HepG2 (cell line): ENCODE measurements around the gene PRKCG. TPM values are rescaled to one million over a fixed set of nuclear protein-coding genes. Genes with fewer than 3 reads are reported as not detected.

Experiments used
- ATAC-seq: fragments of 200-7000 bp; cut with Tn5 transposase; 3 replicates; pipeline ENCODE4 v1.9.1; 2020; ENCODE audit warnings: mild to moderate bottlenecking, moderate library complexity
- BruUV-seq: library from RNA; stranded (reverse); fragments of 400-500 nt; replicated peaks from 2 replicates; lab custom pipeline; 2021; lab: Mats Ljungman, UMichigan
- CTCF ChIA-PET: fragments of 300-600 bp; formaldehyde crosslinking; extraction: SDS; loops from one replicate; lab custom pipeline; 2021; ENCODE audit warnings: low total read pairs, inconsistent platforms, low intra/inter-chr PET ratio; lab: Yijun Ruan, JAX
- POLR2A ChIA-PET: fragments of 350-600 bp; sonication (Branson Sonifier 250); formaldehyde crosslinking; loops from one replicate; lab custom pipeline; 2020; ENCODE audit warnings: antibody characterized with exemption, inconsistent platforms; lab: Yijun Ruan, JAX
- DNase-seq: peaks from one replicate; pipeline ENCODE4 v3.0.0-alpha.2; 2015; ENCODE audit warnings: low spot score
- FAIRE-seq: peaks from 3 replicates; lab custom pipeline; 2011; peaks lifted over from hg19 to GRCh38; lab: Jason Lieb, UNC
- H2AFZ ChIP-seq: one replicate; pipeline ENCODE4 v1.6.1; 2011; ENCODE audit warnings: low read length, inconsistent platforms
- H3K27ac ChIP-seq: fragments of 300-600 bp; 3 replicates; pipeline ENCODE4 v1.8.0; 2011; ENCODE audit warnings: mixed run types, mild to moderate bottlenecking, mixed read lengths, low read length, inconsistent platforms; ENCODE audit not compliant: insufficient read depth; ENCODE audit errors: extremely low read length
- H3K27me3 ChIP-seq, 2 experiments: fragments of 200-600 bp in 1 of 2; 2 replicates in 1 of 2; 3 replicates in 1 of 2; pipeline versions ENCODE4 v1.6.0 to v1.8.0; 2011; ENCODE audit warnings: low read length in 2 of 2, mild to moderate bottlenecking in 2 of 2, moderate library complexity in 2 of 2, inconsistent platforms in 1 of 2; ENCODE audit not compliant: insufficient read depth in 2 of 2, control insufficient read depth in 1 of 2
- H3K36me3 ChIP-seq, 2 experiments: fragments of 200-600 bp in 1 of 2; replicated peaks in 1 of 2; 2 replicates in 1 of 2; 3 replicates in 1 of 2; pipeline versions ENCODE4 v1.5.1 to v1.8.0; 2011; ENCODE audit warnings: low read length in 2 of 2, inconsistent platforms in 1 of 2; ENCODE audit not compliant: insufficient read depth in 2 of 2, control insufficient read depth in 1 of 2
- H3K4me1 ChIP-seq: 2 replicates; pipeline ENCODE4 v1.5.1; 2012; ENCODE audit warnings: low read length, inconsistent platforms; ENCODE audit not compliant: insufficient read depth
- H3K4me2 ChIP-seq: 2 replicates; pipeline ENCODE4 v1.6.0; 2011; ENCODE audit warnings: low read depth, low read length, inconsistent platforms
- H3K4me3 ChIP-seq, 3 experiments: fragments of 200-600 bp in 1 of 3; sonication (generic), shearing (Covaris generic) in 1 of 3; replicated peaks in 1 of 3; 2 replicates each; pipeline ENCODE4 v1.5.1; 2011 to 2016; ENCODE audit warnings: low read length in 3 of 3, inconsistent platforms in 2 of 3, low read depth in 2 of 3, mild to moderate bottlenecking in 2 of 3, control low read depth in 1 of 3, mixed read lengths in 1 of 3; ENCODE audit not compliant: insufficient read depth in 1 of 3
- H3K79me2 ChIP-seq: one replicate; pipeline ENCODE4 v1.6.1; 2011; ENCODE audit warnings: low read length, inconsistent platforms; ENCODE audit not compliant: insufficient read depth
- H3K9ac ChIP-seq: 2 replicates; pipeline ENCODE4 v1.6.0; 2011; ENCODE audit warnings: mild to moderate bottlenecking, low read depth, low read length, inconsistent platforms; ENCODE audit not compliant: insufficient read depth
- H3K9me3 ChIP-seq: 2 replicates; pipeline ENCODE4 v1.5.1; 2012; ENCODE audit warnings: mild to moderate bottlenecking, low read length
- H4K20me1 ChIP-seq: 2 replicates; pipeline ENCODE4 v1.6.0; 2011; ENCODE audit warnings: inconsistent platforms, mild to moderate bottlenecking, low read length, moderate library complexity; ENCODE audit not compliant: insufficient read depth
- AGO2 ChIP-seq: fragments of 200-400 bp; formaldehyde crosslinking; optimal IDR thresholded peaks from 2 replicates; pipeline ENCODE3; 2017; ENCODE audit warnings: mild to moderate bottlenecking, low read depth, low read length, moderate library complexity
- HDAC2 ChIP-seq: sonication (generic); formaldehyde crosslinking; IDR thresholded peaks from 2 replicates; pipeline ENCODE4 v1.4.0; 2020; ENCODE audit warnings: missing genetic modification reagents
- HMG20B ChIP-seq: conservative IDR thresholded peaks from 2 replicates; pipeline ENCODE4 v1.6.1; 2016; ENCODE audit warnings: missing genetic modification reagents, missing compliant biosample characterization
- NPAS2 ChIP-seq: sonication (generic); formaldehyde crosslinking; IDR thresholded peaks from 2 replicates; pipeline ENCODE4 v1.8.0; 2022; ENCODE audit warnings: mild to moderate bottlenecking, missing genetic modification reagents, borderline replicate concordance
- NR2F6 ChIP-seq, 2 experiments: IDR thresholded peaks; 2 replicates each; pipeline ENCODE4 v1.6.1; 2016; ENCODE audit warnings: antibody characterized with exemption in 1 of 2, mild to moderate bottlenecking in 1 of 2
- POLR2A ChIP-seq, 2 experiments: IDR thresholded peaks; 2 replicates each; pipeline ENCODE4 v1.6.1; 2011; ENCODE audit warnings: low read depth in 2 of 2, low read length in 2 of 2, mild to moderate bottlenecking in 1 of 2, moderate library complexity in 1 of 2; ENCODE audit not compliant: insufficient read depth in 1 of 2
- POLR2AphosphoS2 ChIP-seq: IDR thresholded peaks from 2 replicates; pipeline ENCODE4 v1.6.1; 2011; ENCODE audit warnings: low read depth, low read length, improper control_type of control experiment
- RBFOX2 ChIP-seq: fragments of 200-400 bp; formaldehyde crosslinking; IDR thresholded peaks from 2 replicates; pipeline ENCODE4 v1.6.1; 2017; ENCODE audit warnings: low read depth, mild to moderate bottlenecking, low read length
- SOX13 ChIP-seq, 3 experiments: fragments of 450-650 bp in 1 of 3; sonication (generic) in 1 of 3; formaldehyde crosslinking in 1 of 3; IDR thresholded peaks in 2 of 3; conservative IDR thresholded peaks in 1 of 3; 2 replicates each; pipeline versions ENCODE4 v1.5.0 to v1.6.1; 2016 to 2020; ENCODE audit warnings: antibody characterized with exemption in 1 of 3, mild to moderate bottlenecking in 1 of 3, missing compliant biosample characterization in 1 of 3, missing genetic modification reagents in 1 of 3, moderate library complexity in 1 of 3
- SP140L ChIP-seq: sonication (generic); formaldehyde crosslinking; IDR thresholded peaks from 2 replicates; pipeline ENCODE4 v1.4.0; 2020; ENCODE audit warnings: missing genetic modification reagents, borderline replicate concordance
- ZC3H13 ChIP-seq: sonication (generic); formaldehyde crosslinking; IDR thresholded peaks from 2 replicates; pipeline ENCODE4 v1.8.1; 2023; ENCODE audit warnings: mild to moderate bottlenecking, missing genetic modification reagents, moderate library complexity
- ZFP41 ChIP-seq: sonication (generic); formaldehyde crosslinking; IDR thresholded peaks from 2 replicates; pipeline ENCODE4 v1.4.0; 2020; ENCODE audit warnings: mild to moderate bottlenecking, missing genetic modification reagents, borderline replicate concordance
- ZNF12 ChIP-seq: sonication (generic); formaldehyde crosslinking; IDR thresholded peaks from 2 replicates; pipeline ENCODE4 v1.5.0; 2020; ENCODE audit warnings: missing genetic modification reagents
- ZSCAN25 ChIP-seq: sonication (generic); formaldehyde crosslinking; IDR thresholded peaks from 2 replicates; pipeline ENCODE4 v1.8.0; 2022; ENCODE audit warnings: mild to moderate bottlenecking, missing genetic modification reagents
- WGBS: methylation state at CpG from one replicate; pipeline ENCODE4 v1.1.6; 2017; ENCODE audit warnings: low lambda C conversion rate; 5-methylcytosine and 5-hydroxymethylcytosine counted together
- in situ Hi-C: cut with HindIII; loops from 2 replicates; pipeline ENCODE4 v1.10.0; 2017; ENCODE audit warnings: low pct_unique_long_range_greater_than_20kb; ENCODE audit not compliant: extremely low pct_ligation_motif_present
- intact Hi-C: fragments of 100-400 bp; cut with micrococcal nuclease; formaldehyde crosslinking; loops from one replicate; pipeline ENCODE4 v1.10.0; 2022; ENCODE audit not compliant: unreplicated experiment
- polyA plus RNA-seq, 8 experiments: library from polyadenylated mRNA; depleted of rRNA in 3 of 8; stranded (reverse) in 7 of 8; unstranded in 1 of 8; fragments of >200 nt; fragmentation: Illumina TruSeq in 4 of 8; extraction: Trizol in 4 of 8; gene quantifications; 2 replicates each; pipeline versions ENCODE4 v1.2.1 to v1.2.3, GENCODE V29; 2011 to 2016; ENCODE audit warnings: low read depth in 4 of 8, missing spikeins in 1 of 8, mixed read lengths in 1 of 8; ENCODE audit not compliant: insufficient read depth in 1 of 8
- total RNA-seq, 5 experiments: library from RNA; depleted of rRNA; stranded (reverse); fragments of >200 nt; fragmentation: Illumina TruSeq; extraction: Trizol; gene quantifications; 2 replicates each; pipeline ENCODE4 v1.2.3, GENCODE V29; 2016; ENCODE audit warnings: low read depth in 1 of 5
- TF ChIP-seq, protein P1 (sequence below): sonication (generic); formaldehyde crosslinking; IDR thresholded peaks from 2 replicates; pipeline ENCODE4 v1.5.0; 2020; ENCODE audit warnings: missing genetic modification reagents

PRKCG gene
- total and polyA plus RNA-seq, 2 of the 13 experiments (the other 11 are each of a cell fraction or from before 2014, with no cell fraction given), result 0.02 to 0.03 TPM

DNA sequence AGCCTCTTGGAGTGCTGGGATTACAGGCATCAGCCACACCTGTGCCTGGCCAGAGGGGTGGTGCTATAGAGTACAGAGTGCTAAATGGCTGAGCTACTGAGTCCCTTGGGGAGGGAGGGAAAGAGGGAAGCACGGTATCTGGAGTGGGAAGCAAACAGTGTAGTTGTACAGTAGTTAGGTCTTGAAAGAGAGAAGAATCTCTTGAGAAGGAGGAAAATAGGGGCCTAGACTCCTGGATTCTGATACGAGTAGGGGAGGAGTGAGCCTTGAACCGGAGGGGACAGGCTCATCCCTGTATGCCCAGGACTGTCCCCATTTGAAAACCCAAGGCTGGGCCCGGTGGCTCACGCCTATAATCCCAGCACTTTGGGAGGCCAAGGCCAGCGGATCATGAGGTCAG is 9.2 kb upstream of the PRKCG start:
- no TSS peak for BruUV-seq
- no peak for TF ChIP-seq NPAS2 (CRISPR knock-in tag)
- TF ChIP-seq SOX13 (IDR thresholded peaks at IDR 0.05), result no peak
- TF ChIP-seq SOX13 (CRISPR knock-in tag; conservative IDR thresholded peaks at IDR 0.05 in 1 of 2, IDR thresholded peaks at IDR 0.05 in 1 of 2), result 0 out of 4 replicates have a peak, but pooled peaks of 1 of the 2 experiments have one; percentile 34
- peak in 1 of 2 experiments; percentile 59; a peak in 1 of 4 replicates for TF ChIP-seq POLR2A (IDR thresholded peaks at IDR 0.05; ENCODE audit: insufficient read depth in 1 of 2, low read depth in 2 of 2, low read length in 2 of 2)
- TF ChIP-seq POLR2AphosphoS2, result peak; percentile 87
- TF ChIP-seq HDAC2 (CRISPR knock-in tag), result no peak
- TF ChIP-seq, all 625 proteins: peak for 3

DNA sequence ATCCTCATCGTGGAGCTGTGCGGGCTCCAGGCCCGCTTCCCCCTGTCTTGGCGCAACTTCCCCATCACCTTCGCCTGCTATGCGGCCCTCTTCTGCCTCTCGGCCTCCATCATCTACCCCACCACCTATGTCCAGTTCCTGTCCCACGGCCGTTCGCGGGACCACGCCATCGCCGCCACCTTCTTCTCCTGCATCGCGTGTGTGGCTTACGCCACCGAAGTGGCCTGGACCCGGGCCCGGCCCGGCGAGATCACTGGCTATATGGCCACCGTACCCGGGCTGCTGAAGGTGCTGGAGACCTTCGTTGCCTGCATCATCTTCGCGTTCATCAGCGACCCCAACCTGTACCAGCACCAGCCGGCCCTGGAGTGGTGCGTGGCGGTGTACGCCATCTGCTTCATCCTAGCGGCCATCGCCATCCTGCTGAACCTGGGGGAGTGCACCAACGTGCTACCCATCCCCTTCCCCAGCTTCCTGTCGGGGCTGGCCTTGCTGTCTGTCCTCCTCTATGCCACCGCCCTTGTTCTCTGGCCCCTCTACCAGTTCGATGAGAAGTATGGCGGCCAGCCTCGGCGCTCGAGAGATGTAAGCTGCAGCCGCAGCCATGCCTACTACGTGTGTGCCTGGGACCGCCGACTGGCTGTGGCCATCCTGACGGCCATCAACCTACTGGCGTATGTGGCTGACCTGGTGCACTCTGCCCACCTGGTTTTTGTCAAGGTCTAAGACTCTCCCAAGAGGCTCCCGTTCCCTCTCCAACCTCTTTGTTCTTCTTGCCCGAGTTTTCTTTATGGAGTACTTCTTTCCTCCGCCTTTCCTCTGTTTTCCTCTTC is 8.0 kb upstream of the PRKCG start:
- ATAC-seq (no peak), DNase-seq (no peak), FAIRE-seq (no peak)
- Histone ChIP-seq H3K9me3 (no peaks in the 10 kb centered on the region), H3K27me3 (no peaks in the 10 kb centered on the region; a peak in 1 of 5 replicates), H3K4me3 (no peak overlapping the region), H2AFZ (no peak overlapping the region), H3K9ac (no peak overlapping the region), H3K36me3 (peaks cover 10 to 42% of the 10 kb centered on the region in 2 experiments; a peak in 4 of 5 replicates), H3K79me2 (peaks cover 6% of the 10 kb centered on the region), H4K20me1 (peaks cover 20% of the 10 kb centered on the region), H3K4me1 (peaks cover 4% of the 10 kb centered on the region; the same call in 1 of the 2 replicates), H3K4me2 (no peak overlapping the region), H3K27ac (no peak overlapping the region)
- ChIA-PET POLR2A (interaction anchor here (1.6 kb wide), 1 partner anchor 9 kb away, joined by 5 read pairs; no protein-coding TSS in a partner anchor), CTCF (no interaction called here)
- no TSS peak for BruUV-seq
- 97% methylated on average over 51 of the region's 51 CpGs for WGBS
- intact Hi-C loops, result no loop called here
- in situ Hi-C loops, result no loop called here
- peak; percentile 88 for TF ChIP-seq ZC3H13
- TF ChIP-seq ZSCAN25 (CRISPR knock-in tag), result no peak
- no peak for TF ChIP-seq NR2F6 (IDR thresholded peaks at IDR 0.05)
- no peak for TF ChIP-seq NR2F6 (CRISPR knock-in tag; IDR thresholded peaks at IDR 0.05)
- peak; percentile 86 for TF ChIP-seq RBFOX2
- no peak for TF ChIP-seq ZNF12 (CRISPR knock-in tag)
- peak; percentile 98 for TF ChIP-seq AGO2
- no peak for TF ChIP-seq SP140L (CRISPR knock-in tag)
- TF ChIP-seq, protein P1, sequence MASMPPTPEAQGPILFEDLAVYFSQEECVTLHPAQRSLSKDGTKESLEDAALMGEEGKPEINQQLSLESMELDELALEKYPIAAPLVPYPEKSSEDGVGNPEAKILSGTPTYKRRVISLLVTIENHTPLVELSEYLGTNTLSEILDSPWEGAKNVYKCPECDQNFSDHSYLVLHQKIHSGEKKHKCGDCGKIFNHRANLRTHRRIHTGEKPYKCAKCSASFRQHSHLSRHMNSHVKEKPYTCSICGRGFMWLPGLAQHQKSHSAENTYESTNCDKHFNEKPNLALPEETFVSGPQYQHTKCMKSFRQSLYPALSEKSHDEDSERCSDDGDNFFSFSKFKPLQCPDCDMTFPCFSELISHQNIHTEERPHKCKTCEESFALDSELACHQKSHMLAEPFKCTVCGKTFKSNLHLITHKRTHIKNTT (CRISPR knock-in tag), result no peak
- no peak for TF ChIP-seq ZFP41 (CRISPR knock-in tag)
- TF ChIP-seq HMG20B, result no peak

More for the DNA sequence above, 9.2 kb upstream of the PRKCG start:
- ChIA-PET POLR2A (interaction anchor here (0.7 to 1.7 kb wide), 3 partner anchors 8 to 16 kb away, joined by 3 to 5 read pairs (median 3); no protein-coding TSS in a partner anchor), CTCF (no interaction called here)
- intact Hi-C loops (no loop called here), in situ Hi-C loops (no loop called here)
- Histone ChIP-seq H3K4me2 (no peak overlapping the region), H3K27ac (no peak overlapping the region), H3K79me2 (peaks cover 17% of the 10 kb centered on the region), H3K9me3 (no peaks in the 10 kb centered on the region), H3K4me3 (no peak overlapping the region), H4K20me1 (peaks cover 25% of the 10 kb centered on the region), H2AFZ (no peak overlapping the region), H3K27me3 (no peaks in the 10 kb centered on the region; a peak in 1 of 5 replicates), H3K36me3 (peaks cover 10 to 42% of the 10 kb centered on the region in 2 experiments; a peak in 4 of 5 replicates), H3K4me1 (no peaks in the 10 kb centered on the region), H3K9ac (no peak overlapping the region)
- ATAC-seq (no peak), DNase-seq (no peak), FAIRE-seq (no peak)
- 95% methylated on average over 6 of the region's 6 CpGs for WGBS
